Smooth muscle cell of the brain vasculature (primary cell): ENCODE results near the gene C8G.

Source experiments
- DNase-seq: peaks from one replicate; pipeline ENCODE4 v3.0.0-alpha.2; 2012; ENCODE audit warnings: low read depth, low spot score

C8G gene

DNA sequence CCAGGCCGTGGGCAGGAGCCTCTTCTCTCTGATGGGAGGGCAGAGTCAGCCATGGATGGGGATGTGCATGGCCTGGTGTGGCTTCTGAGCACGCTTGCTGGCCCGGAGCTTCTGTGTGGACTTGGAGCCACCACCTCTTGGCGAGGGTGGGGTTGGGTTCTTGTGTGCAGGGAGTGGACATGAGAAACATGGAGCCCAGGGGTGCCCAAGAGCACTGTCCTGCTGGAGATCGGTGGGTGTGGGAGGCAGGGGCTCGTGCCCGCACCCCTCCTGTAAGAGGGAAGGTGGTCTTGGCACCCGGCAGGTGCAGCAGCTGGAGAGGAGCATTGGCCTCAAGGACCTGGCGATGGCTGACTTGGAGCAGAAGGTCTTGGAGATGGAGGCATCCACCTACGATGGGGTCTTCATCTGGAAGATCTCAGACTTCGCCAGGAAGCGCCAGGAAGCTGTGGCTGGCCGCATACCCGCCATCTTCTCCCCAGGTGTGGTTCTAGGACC lies 24.3 kb upstream of the C8G start:
- no peak for DNase-seq

DNA sequence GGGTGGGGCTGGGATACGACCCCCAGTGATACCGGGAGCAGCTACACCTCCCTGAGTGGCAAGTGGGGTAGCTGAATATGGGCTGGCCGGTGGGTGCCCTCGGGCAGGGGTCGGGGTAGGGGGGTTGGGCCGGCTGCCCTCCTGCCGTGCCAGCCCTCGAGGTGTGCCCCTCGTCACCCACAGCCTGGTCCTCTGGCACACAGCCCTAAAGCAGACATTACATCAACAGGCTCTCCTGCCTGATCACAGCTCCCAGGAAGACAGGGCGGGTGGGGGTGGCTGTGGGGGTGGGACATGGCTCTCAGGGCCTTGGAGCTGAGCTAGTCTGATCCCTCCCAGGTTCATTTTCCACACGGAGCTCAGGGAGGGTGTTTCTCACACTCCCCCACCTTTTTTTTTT lies 23.7 kb upstream of the C8G start:
- no peak for DNase-seq

DNA sequence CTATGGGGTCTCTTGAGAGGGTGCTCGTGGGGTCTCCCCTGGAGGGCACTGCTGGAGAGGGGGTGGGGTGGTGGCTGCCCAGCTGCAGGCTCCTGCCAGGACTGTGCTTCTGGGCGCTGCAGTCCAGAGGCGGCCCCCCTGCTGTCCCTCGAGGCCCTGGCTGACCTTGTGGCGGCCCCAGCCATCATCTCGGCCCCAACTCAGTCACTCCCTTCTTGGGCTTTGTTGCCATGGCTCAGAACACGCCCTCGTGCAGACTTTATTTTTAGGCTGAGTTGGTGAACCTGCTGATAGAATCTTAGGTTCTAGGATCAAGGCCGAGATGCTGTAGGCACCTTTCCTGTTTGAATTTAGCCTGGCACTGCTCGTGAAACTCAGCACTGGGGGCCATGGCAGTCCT lies 23.3 kb upstream of the C8G start:
- DNase-seq: no peak

DNA sequence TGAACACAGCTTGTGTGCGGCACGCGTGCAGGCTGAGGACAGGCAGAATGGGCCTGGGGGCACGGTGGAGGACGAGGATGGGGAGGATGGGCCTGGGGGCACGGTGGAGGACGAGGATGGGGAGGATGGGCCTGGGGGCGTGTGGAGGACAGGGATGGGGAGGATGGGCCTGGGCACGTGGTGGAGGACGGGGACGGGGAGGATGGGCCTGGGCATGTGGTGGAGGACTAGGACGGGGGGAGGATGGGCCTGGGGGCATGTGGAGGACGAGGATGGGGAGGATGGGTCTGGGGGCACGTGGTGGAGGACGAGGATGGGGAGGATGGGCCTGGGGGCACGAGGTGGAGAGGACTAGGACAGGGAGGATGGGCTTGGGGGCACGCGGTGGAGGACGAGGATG lies 22.5 kb upstream of the C8G start:
- no peak for DNase-seq

DNA sequence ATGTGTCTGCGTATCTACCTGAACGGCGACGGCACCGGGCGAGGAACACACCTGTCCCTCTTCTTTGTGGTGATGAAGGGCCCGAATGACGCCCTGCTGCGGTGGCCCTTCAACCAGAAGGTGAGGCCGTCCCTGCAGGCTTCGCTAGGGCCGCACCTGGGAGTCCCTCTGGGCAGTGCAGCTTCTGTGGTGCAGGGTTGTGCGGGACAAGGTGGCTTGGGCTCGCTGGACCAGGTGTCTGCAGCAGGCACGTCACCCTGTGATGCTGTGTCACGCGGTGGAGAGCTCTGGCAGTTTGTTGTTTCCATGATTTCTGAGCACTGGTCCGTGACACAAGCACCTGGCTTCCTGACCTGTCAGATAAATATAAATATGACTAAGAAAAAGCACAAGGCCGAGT lies 21.2 kb upstream of the C8G start:
- DNase-seq: no peak

DNA sequence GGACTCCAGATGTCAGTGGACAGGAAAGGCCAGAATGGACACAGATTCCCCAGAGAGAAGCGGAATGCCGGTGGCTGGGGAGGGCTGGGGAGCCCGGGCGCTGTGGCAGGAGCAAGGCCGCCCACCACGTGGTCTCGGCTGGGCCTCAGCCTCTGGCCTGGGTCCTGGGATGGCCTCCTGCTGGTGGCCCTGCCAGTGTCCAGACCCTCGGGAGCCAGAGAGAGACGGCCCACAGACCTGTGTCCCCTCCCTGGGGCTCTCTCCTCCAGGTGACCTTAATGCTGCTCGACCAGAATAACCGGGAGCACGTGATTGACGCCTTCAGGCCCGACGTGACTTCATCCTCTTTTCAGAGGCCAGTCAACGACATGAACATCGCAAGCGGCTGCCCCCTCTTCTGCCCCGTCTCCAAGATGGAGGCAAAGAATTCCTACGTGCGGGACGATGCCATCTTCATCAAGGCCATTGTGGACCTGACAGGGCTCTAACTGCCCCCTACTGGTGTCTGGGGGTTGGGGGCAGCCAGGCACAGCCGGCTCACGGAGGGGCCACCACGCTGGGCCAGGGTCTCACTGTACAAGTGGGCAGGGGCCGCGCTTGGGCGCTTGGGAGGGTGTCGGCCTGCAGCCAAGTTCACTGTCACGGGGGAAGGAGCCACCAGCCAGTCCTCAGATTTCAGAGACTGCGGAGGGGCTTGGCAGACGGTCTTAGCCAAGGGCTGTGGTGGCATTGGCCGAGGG lies 19.5 kb upstream of the C8G start:
- DNase-seq: no peak

DNA sequence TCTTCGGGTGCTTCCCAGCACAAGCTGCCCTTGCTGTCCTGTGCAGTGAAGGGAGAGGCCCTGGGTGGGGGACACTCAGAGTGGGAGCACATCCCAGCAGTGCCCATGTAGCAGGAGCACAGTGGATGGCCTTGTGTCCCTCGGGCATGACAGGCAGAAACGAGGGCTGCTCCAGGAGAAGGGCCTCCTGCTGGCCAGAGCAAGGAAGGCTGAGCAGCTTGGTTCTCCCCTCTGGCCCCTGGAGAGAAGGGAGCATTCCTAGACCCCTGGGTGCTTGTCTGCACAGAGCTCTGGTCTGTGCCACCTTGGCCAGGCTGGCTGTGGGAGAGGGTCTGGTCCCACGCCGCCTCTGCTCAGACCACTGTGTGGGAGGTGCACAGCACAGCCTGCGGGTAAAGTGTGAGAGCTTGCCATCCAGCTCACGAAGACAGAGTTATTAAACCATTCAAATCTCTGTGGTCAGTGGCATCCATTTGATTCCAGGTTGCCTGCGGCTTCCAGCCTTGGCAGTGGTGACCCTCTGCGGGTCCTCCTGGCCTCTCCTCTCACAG lies 18.8 kb upstream of the C8G start:
- DNase-seq: no peak

DNA sequence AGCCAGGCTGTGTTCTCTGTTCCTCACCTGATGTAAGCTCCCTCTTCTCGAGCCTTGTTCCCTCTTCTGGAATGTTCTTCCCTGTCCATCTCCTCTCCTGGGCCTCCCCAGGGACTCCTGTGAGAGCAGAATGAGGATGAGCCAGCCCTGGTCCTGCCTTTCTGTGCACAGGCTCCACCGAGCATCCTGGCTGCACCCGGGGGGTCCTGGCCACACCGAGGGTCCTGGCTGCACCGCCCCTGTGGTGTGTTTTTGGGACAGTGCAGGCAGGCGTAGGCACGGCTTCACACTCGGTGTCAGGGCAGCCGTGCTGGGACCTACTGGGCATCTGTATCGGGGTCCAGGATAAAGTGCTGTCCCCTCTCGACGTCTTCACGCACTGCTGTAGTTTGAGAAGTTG lies 18.3 kb upstream of the C8G start:
- no peak for DNase-seq

DNA sequence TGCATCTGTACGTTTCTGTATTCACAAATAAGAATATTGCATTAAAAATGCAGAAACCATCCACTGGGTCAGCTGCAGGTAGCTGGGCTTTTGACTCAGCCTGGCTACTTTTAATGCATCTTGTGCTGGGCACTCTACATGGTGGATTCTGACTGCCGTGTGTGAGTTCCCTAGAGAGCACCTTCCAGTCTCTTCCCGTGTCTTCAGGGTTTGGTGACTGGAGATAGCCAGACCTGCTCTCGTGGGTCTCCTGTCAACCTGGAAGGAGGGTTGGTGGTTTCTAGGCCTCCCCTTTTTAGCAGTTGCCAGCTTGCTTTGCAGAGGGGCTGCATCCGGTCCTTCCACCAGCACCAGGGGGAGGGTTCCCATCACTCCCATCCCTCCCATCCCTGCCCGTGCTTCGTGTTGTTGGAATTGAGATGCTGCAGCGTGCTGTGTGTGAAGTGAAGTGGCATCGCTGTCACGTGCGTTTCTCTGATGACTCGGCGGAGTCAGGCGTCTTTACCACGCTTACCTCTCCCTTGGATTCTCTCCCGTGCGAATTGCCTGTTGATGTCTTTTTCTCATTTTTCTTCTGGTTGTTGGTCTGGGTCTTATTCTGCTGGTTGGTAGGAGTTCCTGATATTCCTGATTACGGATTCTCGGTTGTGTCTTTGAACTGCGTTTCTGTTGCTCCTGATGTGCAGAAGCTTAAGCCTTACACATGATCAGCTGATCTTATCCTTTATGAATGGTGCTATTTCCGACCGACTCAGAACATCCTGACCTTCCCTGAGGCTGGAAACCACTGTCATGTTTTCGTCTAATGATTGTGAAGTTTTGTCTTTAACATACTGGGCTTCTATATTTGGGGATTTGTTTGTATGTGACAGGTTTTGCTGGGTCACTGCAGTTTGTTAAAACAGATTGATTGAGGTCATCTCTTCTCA lies 17.4 kb upstream of the C8G start:
- no peak for DNase-seq

DNA sequence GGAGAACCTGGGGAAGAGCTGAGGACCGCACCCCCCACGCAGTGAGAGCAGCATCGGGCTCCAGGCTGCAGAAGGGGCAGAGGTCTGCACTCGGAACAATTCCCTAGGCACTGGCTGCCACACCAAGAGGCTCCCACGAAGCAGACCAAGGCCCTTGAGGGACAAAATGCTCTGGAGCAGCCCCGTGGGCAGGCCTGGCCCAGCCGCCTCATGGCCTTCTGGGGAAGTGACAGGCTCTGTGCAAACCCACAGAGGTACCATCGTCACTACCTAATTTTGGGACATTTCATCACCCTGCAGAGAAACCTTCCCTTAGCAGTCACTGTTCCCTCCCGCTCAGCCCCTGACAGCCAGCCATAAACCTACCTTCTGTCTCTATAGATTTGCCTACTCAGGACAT lies 16.5 kb upstream of the C8G start:
- no peak for DNase-seq

DNA sequence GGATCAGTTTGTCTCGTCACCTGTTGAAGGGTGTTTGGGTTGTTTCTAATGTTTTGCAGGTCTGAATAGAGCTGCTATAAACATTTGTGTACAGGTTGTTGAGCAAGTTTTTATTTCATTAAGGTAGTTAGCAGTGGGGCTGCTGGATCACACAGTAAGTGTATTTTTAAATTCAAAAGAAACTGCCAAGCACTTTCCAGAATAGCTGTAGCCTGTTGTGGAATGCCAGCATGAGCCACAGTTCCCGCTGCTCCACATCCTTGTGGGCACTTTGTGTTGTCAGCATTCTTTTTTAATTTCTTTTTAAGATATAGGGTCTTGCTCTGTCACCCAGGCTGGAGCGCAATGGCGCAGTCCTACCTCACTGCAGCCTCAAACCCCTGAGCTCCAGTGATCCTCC lies 15.0 kb upstream of the C8G start:
- no peak for DNase-seq

DNA sequence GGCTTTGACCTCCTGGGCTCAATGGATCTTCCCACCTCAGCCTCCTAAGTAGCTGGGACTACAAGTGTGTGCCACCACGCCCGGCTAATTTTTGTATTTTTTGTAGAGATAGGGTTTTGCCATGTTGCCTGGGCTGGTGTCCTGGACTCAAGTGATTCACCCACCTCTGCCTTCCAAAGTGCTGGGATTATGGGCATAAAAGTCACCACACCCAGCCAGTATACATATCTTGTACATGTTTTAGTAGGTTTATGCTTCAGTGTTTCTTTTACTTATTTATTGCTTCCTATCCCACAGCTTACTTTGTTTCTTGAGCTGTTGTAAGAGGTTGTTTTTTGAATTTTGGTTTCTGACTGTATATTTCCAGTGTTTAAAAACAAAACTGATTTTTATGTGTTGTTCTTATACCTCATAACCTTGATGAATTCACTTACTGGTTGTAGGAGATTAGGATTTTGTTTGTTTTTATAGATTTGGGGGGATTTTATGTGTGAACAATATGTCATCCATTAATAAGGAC lies 13.4 kb upstream of the C8G start:
- DNase-seq: no peak

DNA sequence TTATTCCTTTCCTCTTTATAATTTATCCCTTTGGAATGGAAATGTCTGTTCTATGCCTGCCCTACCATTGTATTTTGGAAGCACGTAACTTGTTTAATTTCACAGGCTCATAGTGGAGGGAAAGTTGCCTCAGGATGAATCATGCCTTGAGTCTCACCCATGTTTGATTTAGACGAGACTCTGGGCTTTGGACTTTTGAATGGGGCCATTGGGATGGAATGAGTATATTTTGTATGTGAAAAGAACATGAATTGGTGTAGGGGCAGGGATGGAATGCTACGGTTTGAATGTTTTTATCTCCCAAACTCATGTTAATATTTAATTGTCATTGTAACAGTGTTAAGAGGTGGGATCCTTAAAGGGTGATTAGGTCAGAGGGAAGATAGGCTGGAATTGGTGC lies 10.8 kb upstream of the C8G start:
- DNase-seq: no peak

DNA sequence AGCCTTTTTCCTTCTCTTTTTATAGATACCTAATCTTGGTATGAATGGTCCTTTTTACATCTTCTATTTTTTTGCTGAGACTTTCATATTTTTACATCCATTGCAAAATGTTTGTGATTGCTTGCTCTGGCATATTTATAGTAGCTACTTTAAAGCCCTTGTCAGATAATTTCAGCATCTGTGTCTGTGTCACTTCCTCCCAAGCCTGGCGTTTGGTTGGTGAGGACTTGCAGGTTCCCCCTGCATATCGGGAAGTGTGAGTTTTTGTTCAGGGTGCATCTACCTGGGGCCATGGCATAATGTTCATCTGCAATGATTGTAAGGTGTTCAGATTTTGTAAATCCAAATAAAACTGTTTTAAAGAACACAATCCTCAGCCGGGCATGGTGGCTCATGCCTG lies 9.4 kb upstream of the C8G start:
- no peak for DNase-seq

DNA sequence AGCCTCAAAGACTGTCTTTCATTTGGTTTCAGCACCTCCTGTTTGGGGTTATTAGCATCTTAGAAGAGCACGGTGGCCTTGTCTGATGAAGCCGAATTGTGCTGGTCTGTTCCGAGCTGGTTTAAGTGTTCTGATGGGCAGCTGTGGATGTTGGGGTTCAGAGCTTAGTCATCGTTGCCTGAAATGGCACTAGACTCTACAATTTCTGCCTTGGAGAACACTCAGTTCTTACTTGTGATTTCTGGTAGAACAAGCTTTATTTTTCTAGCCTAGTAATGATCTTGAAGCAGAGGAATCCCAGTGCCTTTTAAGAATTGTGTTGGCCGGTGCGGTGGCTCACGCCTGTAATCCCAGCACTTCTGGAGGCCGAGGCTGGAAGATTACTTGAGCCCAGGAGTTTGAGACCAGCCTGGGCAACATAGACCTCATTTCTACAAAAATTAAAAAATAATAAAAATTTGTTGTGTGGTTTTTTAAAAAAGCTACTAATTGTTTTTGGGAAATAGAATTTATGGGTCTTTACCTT lies 8.3 kb upstream of the C8G start:
- no peak for DNase-seq

DNA sequence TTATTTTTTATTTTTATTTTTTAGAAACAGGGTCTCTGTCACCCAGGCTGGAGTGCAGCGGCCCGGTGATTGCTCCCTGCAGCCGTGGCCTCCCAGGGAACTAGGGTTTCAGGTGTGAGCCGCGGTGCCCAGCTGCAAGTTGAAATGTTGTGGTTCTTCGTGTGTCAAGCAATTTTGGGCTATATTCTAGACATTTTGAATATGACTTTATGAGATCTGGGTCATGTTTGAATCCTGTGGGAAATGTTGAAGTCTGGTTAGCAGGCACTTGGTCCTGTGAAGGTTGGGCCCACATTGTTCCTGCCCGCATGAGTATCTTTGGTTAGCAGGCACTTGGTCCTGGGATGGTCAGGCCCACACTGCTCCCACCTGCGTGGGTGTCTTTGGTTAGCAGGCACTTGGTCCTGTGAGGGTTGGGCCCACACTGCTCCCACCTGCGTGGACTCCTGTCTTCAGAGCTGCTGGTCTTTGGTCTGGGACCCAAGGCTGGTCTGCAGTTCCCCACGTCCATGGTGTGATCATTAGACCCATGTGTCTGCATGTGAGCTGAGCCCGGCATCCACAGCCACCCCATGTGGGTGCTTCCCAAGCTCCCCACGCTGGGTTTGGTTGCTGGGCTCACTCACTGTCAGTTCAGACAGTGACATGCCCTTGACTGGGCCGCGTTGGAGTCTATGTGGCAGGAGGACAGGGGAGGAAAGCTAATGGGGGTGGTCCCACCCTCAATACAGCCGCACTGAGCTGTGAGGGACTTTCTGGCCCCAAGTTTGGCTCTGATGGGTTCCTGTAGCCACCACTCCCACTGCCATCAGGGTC lies 7.6 kb upstream of the C8G start:
- DNase-seq: no peak

DNA sequence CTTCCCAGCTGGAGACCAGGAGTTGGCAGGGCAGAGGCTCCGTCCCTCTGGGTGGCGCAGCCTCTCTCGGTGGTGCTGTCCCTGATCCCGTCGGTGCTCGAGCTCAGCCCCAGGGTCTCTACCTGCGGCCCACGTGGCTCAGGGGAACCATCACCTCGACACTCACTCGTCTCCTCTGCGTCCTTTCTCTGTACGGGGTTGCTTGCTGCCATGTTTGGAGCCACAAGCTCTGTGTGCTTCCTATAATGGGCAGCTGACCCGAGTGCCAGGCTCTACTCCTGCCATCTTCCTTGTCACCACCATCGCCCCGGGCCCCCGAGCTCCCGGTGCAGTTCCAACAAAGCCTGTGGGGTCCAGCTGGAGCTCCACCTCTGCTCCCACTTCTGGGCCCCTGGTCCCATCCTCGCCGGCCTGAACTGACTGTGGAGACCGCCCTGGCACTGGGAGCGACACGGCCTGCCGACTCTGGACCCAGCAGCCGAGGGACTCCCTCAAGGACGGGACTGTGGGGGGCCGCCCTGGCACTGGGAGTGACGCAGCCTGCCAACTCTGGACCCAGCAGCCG lies 5.5 kb upstream of the C8G start:
- DNase-seq: no peak

DNA sequence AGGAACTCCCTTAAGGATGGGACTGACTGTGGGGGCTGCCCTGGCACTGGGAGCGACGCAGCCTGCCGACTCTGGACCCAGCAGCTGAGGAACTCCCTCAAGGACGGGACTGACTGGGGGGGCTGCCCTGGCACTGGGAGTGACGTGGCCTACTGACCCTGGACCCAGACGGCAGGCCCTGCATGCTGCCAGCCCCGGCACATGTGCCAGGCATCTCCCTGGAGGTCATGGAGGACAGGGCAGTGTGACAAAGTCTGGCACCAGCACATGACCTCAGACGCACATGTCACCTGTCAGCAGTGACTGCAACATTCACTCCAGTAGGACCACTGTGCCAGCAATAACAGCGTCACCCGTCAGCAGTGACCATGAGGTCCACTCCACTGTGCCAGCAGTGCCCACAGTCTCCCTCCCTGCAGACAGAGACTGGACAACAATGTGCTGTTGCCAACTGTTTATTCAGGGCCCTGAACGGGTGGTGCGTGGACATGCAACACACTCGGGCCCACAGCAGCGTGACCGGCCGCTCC lies 5.0 kb upstream of the C8G start:
- DNase-seq: no peak

DNA sequence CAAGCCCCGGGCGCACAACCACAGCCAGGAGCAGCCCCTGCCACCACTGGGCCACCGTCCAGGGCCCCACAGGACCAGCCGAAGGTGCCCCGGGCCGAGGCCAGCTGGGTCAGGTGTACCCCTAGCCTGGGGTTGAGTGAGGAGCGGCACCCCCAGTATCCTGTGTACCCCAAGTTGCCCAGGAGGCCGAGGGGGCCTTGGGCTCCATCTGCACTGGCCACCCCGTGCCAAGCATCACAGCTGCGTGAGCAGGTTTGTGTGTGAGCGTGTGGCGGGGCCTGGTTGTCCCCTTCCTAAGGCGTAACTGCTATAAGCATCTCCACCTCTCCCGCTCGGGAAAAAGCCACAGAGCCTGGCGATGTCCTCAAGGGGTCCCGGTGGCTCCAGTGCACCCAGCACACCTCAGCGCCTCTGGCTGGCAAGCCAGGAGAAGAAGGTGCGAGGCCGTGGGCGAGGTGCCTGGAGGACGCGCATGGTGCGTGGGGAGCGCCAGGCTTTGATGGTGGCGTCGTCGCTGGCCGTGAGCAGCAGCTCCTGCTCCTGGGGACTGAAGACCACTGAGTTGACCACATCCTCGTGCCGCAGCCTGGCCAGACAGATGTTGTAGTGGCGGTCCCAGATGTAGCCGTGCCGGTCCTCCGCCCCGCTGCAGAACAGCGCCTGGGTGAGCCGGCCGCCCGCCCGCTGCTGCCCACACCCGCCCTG lies 4.4 kb upstream of the C8G start:
- DNase-seq: no peak
